B cell (primary cell): ENCODE data around the gene TMEM222. TPM values are rescaled to one million over a fixed set of nuclear protein-coding genes. Genes with fewer than 3 reads are reported as not detected.

Experiments used
- ATAC-seq: fragments of 200-7000 bp; cut with Tn5 transposase; one replicate; pipeline ENCODE4 v1.10.0; 2021; ENCODE audit warnings: low read depth, mild to moderate bottlenecking, moderate number of reproducible peaks, moderate library complexity
- CTCF ChIA-PET: fragments of 350-600 bp; sonication (Branson Sonifier 250); formaldehyde crosslinking; loops from one replicate; lab custom pipeline; 2021; ENCODE audit warnings: antibody characterized with exemption, inconsistent platforms; lab: Charles Lee
- POLR2A ChIA-PET: fragments of 350-600 bp; sonication (Branson Sonifier 250); formaldehyde crosslinking; loops from one replicate; lab custom pipeline; 2021; ENCODE audit warnings: antibody characterized with exemption; lab: Charles Lee
- DNase-seq: peaks from one replicate; pipeline ENCODE4 v3.0.0; 2013
- H2AFZ ChIP-seq: 2 replicates; pipeline ENCODE4 v1.6.1; 2012; ENCODE audit warnings: mild to moderate bottlenecking, low read depth, low read length; ENCODE audit not compliant: insufficient read depth, poor library complexity, severe bottlenecking
- H3K27ac ChIP-seq, 2 donors: 1 replicate in 1 of 2; 2 replicates in 1 of 2; pipeline ENCODE4 v1.5.1; 2012 to 2013; ENCODE audit warnings: low read length in 2 of 2, mild to moderate bottlenecking in 2 of 2, moderate library complexity in 1 of 2
- H3K27me3 ChIP-seq, 4 experiments: fragments of 200-600 bp in 1 of 4; sonication (generic) in 1 of 4; replicated peaks in 1 of 4; 1 replicate in 2 of 4; 2 replicates in 2 of 4; pipeline versions ENCODE4 v1.6.1 to v1.7.0; 2013 to 2016; ENCODE audit warnings: low read length in 3 of 4, mild to moderate bottlenecking in 2 of 4, mixed read lengths in 1 of 4, moderate library complexity in 1 of 4; ENCODE audit not compliant: insufficient read depth in 4 of 4, control insufficient read depth in 3 of 4; ENCODE audit errors: control extremely low read depth in 1 of 4
- H3K36me3 ChIP-seq, 2 experiments: replicated peaks in 1 of 2; 1 replicate in 1 of 2; 2 replicates in 1 of 2; pipeline versions ENCODE4 v1.6.1 to v1.7.1; 2013; ENCODE audit warnings: low read length in 1 of 2; ENCODE audit not compliant: insufficient read depth in 2 of 2, control insufficient read depth in 1 of 2; ENCODE audit errors: control extremely low read depth in 1 of 2, extremely low read depth in 1 of 2
- H3K4me1 ChIP-seq, 2 donors: fragments of 200-600 bp in 1 of 2; sonication (generic) in 1 of 2; 1 replicate in 1 of 2; 2 replicates in 1 of 2; pipeline versions ENCODE4 v1.5.1 to v1.6.1; 2013 to 2017; ENCODE audit warnings: low read length in 2 of 2; ENCODE audit not compliant: control insufficient read depth in 2 of 2, insufficient read depth in 2 of 2
- H3K4me2 ChIP-seq: replicated peaks from 2 replicates; pipeline ENCODE3; 2012; ENCODE audit warnings: mild to moderate bottlenecking, low read depth, low read length; ENCODE audit not compliant: poor library complexity, severe bottlenecking
- H3K4me3 ChIP-seq, 5 experiments: fragments of 200-600 bp in 1 of 5; sonication (generic) in 1 of 5; 1 replicate in 3 of 5; 2 replicates in 2 of 5; pipeline versions ENCODE4 v1.5.1 to v1.7.0; 2011 to 2016; ENCODE audit warnings: low read length in 4 of 5, mild to moderate bottlenecking in 4 of 5, low read depth in 2 of 5, control low read depth in 1 of 5, moderate library complexity in 1 of 5; ENCODE audit not compliant: insufficient read depth in 1 of 5; ENCODE audit errors: control extremely low read depth in 1 of 5, extremely low read depth in 1 of 5
- H3K79me2 ChIP-seq: fragments of 200-600 bp; sonication (generic); one replicate; pipeline ENCODE4 v1.6.0; 2016; ENCODE audit warnings: low read length; ENCODE audit not compliant: control insufficient read depth, insufficient read depth
- H3K9ac ChIP-seq: fragments of 200-600 bp; sonication (generic); 2 replicates; pipeline ENCODE4 v1.6.1; 2017; ENCODE audit warnings: mild to moderate bottlenecking, low read length, moderate library complexity
- H3K9me3 ChIP-seq, 3 donors: one replicate each; pipeline versions ENCODE4 v1.6.1 to v1.7.1; 2013; ENCODE audit warnings: low read length in 2 of 3; ENCODE audit not compliant: control insufficient read depth in 2 of 3, insufficient read depth in 1 of 3; ENCODE audit errors: control extremely low read depth in 1 of 3
- H4K20me1 ChIP-seq: 2 replicates; pipeline ENCODE4 v1.6.0; 2012; ENCODE audit warnings: mild to moderate bottlenecking, low read length; ENCODE audit not compliant: insufficient read depth, control insufficient read depth, poor library complexity, severe bottlenecking
- H3K27ac Mint-ChIP-seq: one replicate; pipeline ENCODE4 v1.8.0; 2021; ENCODE audit warnings: mixed read lengths
- H3K27me3 Mint-ChIP-seq: one replicate; pipeline ENCODE4 v1.8.0; 2021; ENCODE audit warnings: mixed read lengths
- H3K4me1 Mint-ChIP-seq: one replicate; pipeline ENCODE4 v1.8.0; 2021; ENCODE audit warnings: mixed read lengths
- H3K4me3 Mint-ChIP-seq: one replicate; pipeline ENCODE4 v1.8.0; 2021; ENCODE audit warnings: mixed read lengths
- H3K9me3 Mint-ChIP-seq: one replicate; pipeline ENCODE4 v1.8.0; 2022; ENCODE audit warnings: mixed read lengths; ENCODE audit not compliant: insufficient read depth
- CTCF ChIP-seq: fragments of 200-600 bp; IDR thresholded peaks from one replicate; pipeline ENCODE4 v1.8.0; 2022; ENCODE audit warnings: antibody characterized with exemption, mild to moderate bottlenecking
- EZH2 ChIP-seq: IDR thresholded peaks from 2 replicates; pipeline ENCODE4 v1.6.1; 2012; ENCODE audit warnings: borderline replicate concordance, low read depth, mild to moderate bottlenecking, moderate library complexity, low read length; ENCODE audit not compliant: insufficient read depth, poor library complexity, severe bottlenecking
- WGBS: methylation state at CpG from one replicate; pipeline ENCODE4 v1.1.5; 2013; ENCODE audit warnings: missing lambda C conversion rate; ENCODE audit not compliant: insufficient coverage; 5-methylcytosine and 5-hydroxymethylcytosine counted together
- intact Hi-C: fragments of 100-400 bp; cut with micrococcal nuclease; formaldehyde crosslinking; loops from one replicate; pipeline ENCODE4 v1.10.0; 2022
- polyA plus RNA-seq: library from polyadenylated mRNA; depleted of rRNA; stranded (reverse); fragments of >200 nt; gene quantifications from 2 replicates; pipeline ENCODE4 v1.2.3, GENCODE V29; 2012
- total RNA-seq, 2 donors: library from RNA; stranded (reverse); fragments of 120-200 nt in 1 of 2; gene quantifications; 1 replicate in 1 of 2; 2 replicates in 1 of 2; pipeline versions ENCODE4 v1.2.3 to v1.2.4, GENCODE V29; 2013 to 2022

TMEM222 gene
- total and polyA plus RNA-seq, 2 donors (not counting 1 experiment from before 2014, with no cell fraction given) = 44.2 to 80.9 TPM

GRCh38 chr1:27333717-27334279, 11.8 kb downstream of the TMEM222 start:
- intact Hi-C loops = loop anchor here (2.0 kb wide), 1 partner anchor 23 kb away; no protein-coding TSS in a partner anchor
- DNase-seq (no peak), ATAC-seq (no peak)
- Mint-ChIP-seq H3K4me3 (no peak overlapping the region), H3K4me1 (peaks cover 30% of the 10 kb centered on the region), H3K27me3 (no peaks in the 10 kb centered on the region), H3K27ac (no peak overlapping the region), H3K9me3 (no peaks in the 10 kb centered on the region)
- no peak for TF ChIP-seq EZH2
- no peak for TF ChIP-seq CTCF
- H3K4me2 ChIP-seq = no peak overlapping the region
- H3K79me2 ChIP-seq = peaks cover 58% of the 10 kb centered on the region
- H3K9me3 ChIP-seq = peaks cover 0 to 4% (median 0%) of the 10 kb centered on the region in 3 donors
- no peak overlapping the region for H2AFZ ChIP-seq
- peaks cover 39% of the 10 kb centered on the region for H4K20me1 ChIP-seq
- no peak overlapping the region for H3K27ac ChIP-seq
- H3K9ac ChIP-seq = no peak overlapping the region
- peaks cover 0 to 72% of the 10 kb centered on the region in 2 experiments for H3K36me3 ChIP-seq
- H3K27me3 ChIP-seq = no peaks in the 10 kb centered on the region
- 98% methylated on average over 17 of the region's 17 CpGs for WGBS
- no peak overlapping the region for H3K4me3 ChIP-seq
- POLR2A ChIA-PET = interaction anchor here (1.7 kb wide), 1 partner anchor 8 kb away, joined by 5 read pairs; the partner anchor contains the start of gene SYTL1
- CTCF ChIA-PET = interaction anchor here (0.7 to 7.2 kb wide), 22 partner anchors 8 to 273 kb away, joined by 3 to 96 read pairs (median 14); partner anchors contain the start of genes CD164L2, GPR3, MAP3K6 and SYTL1
- H3K4me1 ChIP-seq = peaks cover 10 to 20% of the 10 kb centered on the region in 2 donors
